Stomach smooth muscle (tissue), 2 donors: ENCODE results near the gene AP1G1.
"Not testable (repeated sequence)": the region's sequence is repeated elsewhere in the genome, so short reads cannot be mapped to it uniquely, and the experiment has no call there.

Source experiments
- H3K27ac ChIP-seq: one replicate; pipeline ENCODE4 v1.7.0; 2013; ENCODE audit warnings: mild to moderate bottlenecking, low read length, inconsistent platforms
- H3K27me3 ChIP-seq, 2 donors: one replicate each; pipeline ENCODE4 v1.7.0; 2013; ENCODE audit warnings: low read length in 2 of 2; ENCODE audit not compliant: insufficient read depth in 2 of 2, control insufficient read depth in 1 of 2
- H3K36me3 ChIP-seq, 2 donors: one replicate each; pipeline ENCODE4 v1.7.0; 2013; ENCODE audit warnings: low read length in 2 of 2; ENCODE audit not compliant: control insufficient read depth in 2 of 2, insufficient read depth in 2 of 2
- H3K4me1 ChIP-seq: one replicate; pipeline ENCODE4 v1.7.0; 2013; ENCODE audit warnings: low read length; ENCODE audit not compliant: control insufficient read depth, insufficient read depth
- H3K4me3 ChIP-seq, 2 donors: one replicate each; pipeline ENCODE4 v1.7.0; 2013; ENCODE audit warnings: low read length in 2 of 2
- H3K9ac ChIP-seq, 2 donors: one replicate each; pipeline ENCODE4 v1.7.0; 2013; ENCODE audit warnings: low read length in 2 of 2, mild to moderate bottlenecking in 1 of 2
- H3K9me3 ChIP-seq, 2 donors: one replicate each; pipeline ENCODE4 v1.7.0; 2013; ENCODE audit warnings: low read length in 2 of 2; ENCODE audit not compliant: control insufficient read depth in 2 of 2
- donor health status: healthy.
- donor health status: Pancreatic carcinoma.

The AP1G1 gene

GRCh38 chr16:71706046-71706445, 102.6 kb downstream of the AP1G1 start:
- H3K27me3 ChIP-seq = no peaks in the 10 kb centered on the region
- no peak overlapping the region for H3K27ac ChIP-seq
- no peaks in the 10 kb centered on the region for H3K9me3 ChIP-seq
- no peak overlapping the region for H3K4me3 ChIP-seq
- no peaks in the 10 kb centered on the region for H3K36me3 ChIP-seq
- H3K9ac ChIP-seq = no peak overlapping the region
- H3K4me1 ChIP-seq = no peaks in the 10 kb centered on the region

- no peaks in the 10 kb centered on the region for H3K4me1 ChIP-seq
- peaks cover 0 to 11% of the 10 kb centered on the region in 2 donors for H3K36me3 ChIP-seq
- H3K27ac ChIP-seq = no peak overlapping the region
- no peak overlapping the region for H3K9ac ChIP-seq
- no peaks in the 10 kb centered on the region for H3K9me3 ChIP-seq
- no peaks in the 10 kb centered on the region for H3K27me3 ChIP-seq
- H3K4me3 ChIP-seq = no peak overlapping the region
Observed at GRCh38 chr16:71703333-71703732, 105.3 kb downstream of the AP1G1 start.

GRCh38 chr16:71700831-71701230, 107.8 kb downstream of the AP1G1 start:
- Histone ChIP-seq H3K9ac (no peak overlapping the region), H3K27me3 (no peaks in the 10 kb centered on the region), H3K27ac (no peak overlapping the region), H3K4me3 (no peak overlapping the region), H3K4me1 (no peaks in the 10 kb centered on the region), H3K9me3 (no peaks in the 10 kb centered on the region), H3K36me3 (peaks cover 0 to 14% of the 10 kb centered on the region in 2 donors)

- Histone ChIP-seq H3K4me3 (no peak overlapping the region), H3K36me3 (peaks cover 0 to 14% of the 10 kb centered on the region in 2 donors), H3K27me3 (no peaks in the 10 kb centered on the region), H3K9me3 (no peaks in the 10 kb centered on the region), H3K27ac (no peak overlapping the region), H3K9ac (no peak overlapping the region), H3K4me1 (no peaks in the 10 kb centered on the region)
Observed at GRCh38 chr16:71698491-71698890, 110.1 kb downstream of the AP1G1 start.

- Histone ChIP-seq H3K9ac (no peak overlapping the region), H3K4me3 (no peak overlapping the region), H3K9me3 (no peaks in the 10 kb centered on the region), H3K36me3 (peaks cover 12 to 14% of the 10 kb centered on the region in 2 donors), H3K27ac (no peak overlapping the region), H3K27me3 (no peaks in the 10 kb centered on the region), H3K4me1 (no peaks in the 10 kb centered on the region)
Observed at GRCh38 chr16:71693164-71693563, 115.5 kb downstream of the AP1G1 start.

GRCh38 chr16:71689901-71690300, 118.7 kb downstream of the AP1G1 start:
- H3K9me3 ChIP-seq = no peaks in the 10 kb centered on the region
- H3K27me3 ChIP-seq = no peaks in the 10 kb centered on the region
- no peaks in the 10 kb centered on the region for H3K4me1 ChIP-seq
- H3K4me3 ChIP-seq = no peak overlapping the region
- H3K9ac ChIP-seq = no peak overlapping the region
- no peak overlapping the region for H3K27ac ChIP-seq
- H3K36me3 ChIP-seq = peaks cover 14% of the 10 kb centered on the region in 2 donors

- H3K4me3 ChIP-seq = no peak overlapping the region
- no peaks in the 10 kb centered on the region for H3K9me3 ChIP-seq
- no peaks in the 10 kb centered on the region for H3K27me3 ChIP-seq
- H3K9ac ChIP-seq = no peak overlapping the region
- H3K27ac ChIP-seq = no peak overlapping the region
- H3K4me1 ChIP-seq = no peaks in the 10 kb centered on the region
- peaks cover 14 to 16% of the 10 kb centered on the region in 2 donors for H3K36me3 ChIP-seq
Observed at GRCh38 chr16:71687861-71688260, 120.8 kb downstream of the AP1G1 start.

GRCh38 chr16:71684280-71684679, 124.4 kb downstream of the AP1G1 start:
- H3K27ac ChIP-seq, H3K4me3 ChIP-seq, H3K4me1 ChIP-seq, H3K9ac ChIP-seq, H3K27me3 ChIP-seq, H3K9me3 ChIP-seq: not testable (repeated sequence)
- peaks cover 12 to 15% of the 10 kb centered on the region in 2 donors for H3K36me3 ChIP-seq

- Histone ChIP-seq H3K27ac (no peak overlapping the region), H3K4me3 (no peak overlapping the region), H3K9ac (no peak overlapping the region), H3K36me3 (peaks cover 13 to 18% of the 10 kb centered on the region in 2 donors), H3K9me3 (no peaks in the 10 kb centered on the region), H3K27me3 (no peaks in the 10 kb centered on the region), H3K4me1 (no peaks in the 10 kb centered on the region)
Observed at GRCh38 chr16:71681360-71681759, 127.3 kb downstream of the AP1G1 start.
